ENCODE measurements around the gene ZNF383. TPM values are rescaled to one million over a fixed set of nuclear protein-coding genes. Genes with fewer than 3 reads are reported as not detected.

Gene ZNF383
- total RNA-seq, 1 experiment from 2014 or later = 6.6 TPM

- Histone ChIP-seq H3K4me2 (ENCODE audit: low read length) (no peak overlapping the region), H3K4me1 (ENCODE audit: control insufficient read depth in 1 of 2, insufficient read depth in 2 of 2, low read length in 2 of 2) (no peaks in the 10 kb centered on the region), H3K9ac (ENCODE audit: low read length) (no peak overlapping the region), H3K79me2 (ENCODE audit: insufficient read depth, low read length) (no peaks in the 10 kb centered on the region), H3K9me2 (ENCODE audit: insufficient read depth) (no peaks in the 10 kb centered on the region), H4K20me1 (ENCODE audit: insufficient read depth) (no peaks in the 10 kb centered on the region), H2AFZ (ENCODE audit: low read depth, low read length, poor library complexity, severe bottlenecking) (no peak overlapping the region), H3K36me3 (ENCODE audit: control insufficient read depth in 1 of 2, insufficient read depth in 2 of 2, low read length in 2 of 2) (no peaks in the 10 kb centered on the region), H3K4me3 (replicated peaks in 1 of 2; ENCODE audit: low read depth in 1 of 2, low read length in 2 of 2) (no peak overlapping the region), H3K27me3 (ENCODE audit: insufficient read depth, low read length) (no peaks in the 10 kb centered on the region), H3K9me3 (ENCODE audit: control insufficient read depth in 1 of 2, insufficient read depth in 1 of 2, low read depth in 1 of 2, low read length in 2 of 2) (no peaks in the 10 kb centered on the region), H3K27ac (ENCODE audit: low read depth, low read length) (no peak overlapping the region)
- RAD21 ChIA-PET (ENCODE audit: low non-redundant PET in 1 of 2, low total read pairs in 2 of 2, uncharacterized antibody in 2 of 2, unreplicated experiment in 2 of 2) = no interaction called here
- intact Hi-C loops (cut with micrococcal nuclease) = no loop called here
- ATAC-seq (no peak), DNase-seq (ENCODE audit: low read depth, low spot score) (no peak)
- CTCF ChIA-PET = no interaction called here
- TF ChIP-seq EZH2 (IDR thresholded peaks at IDR 0.05) (no peak), FOSL1 (IDR thresholded peaks at IDR 0.05; ENCODE audit: low read depth) (no peak), CBX3 (IDR thresholded peaks at IDR 0.05; ENCODE audit: low read depth) (no peak), YY1 (IDR thresholded peaks at IDR 0.05; ENCODE audit: extremely low read depth, insufficient replicate concordance, low read depth, low read length) (no peak), ZNF274 (IDR thresholded peaks at IDR 0.05; ENCODE audit: low read depth, low read length) (no peak), ELF1 (IDR thresholded peaks at IDR 0.05; ENCODE audit: borderline replicate concordance, low read depth) (no peak), JUND (IDR thresholded peaks at IDR 0.05) (no peak), EZH2phosphoT487 (IDR thresholded peaks at IDR 0.05; ENCODE audit: borderline replicate concordance) (no peak), TCF7L2 (IDR thresholded peaks at IDR 0.05; ENCODE audit: borderline replicate concordance, extremely low read depth, insufficient read depth, insufficient read length) (no peak), CEBPB (IDR thresholded peaks at IDR 0.05; ENCODE audit: low read depth) (no peak), REST (IDR thresholded peaks at IDR 0.05; ENCODE audit: low read depth) (no peak)
- POLR2A ChIA-PET = no interaction called here
- no TSS peak for BruUV-seq (replicated peaks)
These were observed 20.2 kb upstream of the ZNF383 start for GRCh38 chr19:37197768-37198167.

Data from HCT116 (cell line).